GM23338 (cell line): ENCODE data around the gene ZRANB2. TPM values are rescaled to one million over a fixed set of nuclear protein-coding genes. Genes with fewer than 3 reads are reported as not detected.

Experiments used
- ATAC-seq: fragments of 200-7000 bp; cut with Tn5 transposase; 3 replicates; pipeline ENCODE4 v1.9.1; 2020
- DNase-seq: peaks from one replicate; pipeline ENCODE4 v3.0.0-alpha.2; 2015; ENCODE audit warnings: low spot score
- H2AFZ ChIP-seq: fragments of 200-600 bp; sonication (generic); 2 replicates; pipeline ENCODE4 v1.8.0; 2016; ENCODE audit warnings: antibody characterized with exemption, mild to moderate bottlenecking, moderate library complexity
- H3F3A ChIP-seq: fragments of 200-600 bp; sonication (generic); replicated peaks from 2 replicates; pipeline ENCODE4 v1.8.0; 2017; ENCODE audit warnings: antibody characterized with exemption, mixed run types, low read depth
- H3K27ac ChIP-seq: fragments of 200-600 bp; sonication (generic); 2 replicates; pipeline ENCODE4 v1.6.1; 2016; ENCODE audit warnings: low read depth
- H3K27me3 ChIP-seq: fragments of 200-600 bp; sonication (generic); 2 replicates; pipeline ENCODE4 v1.8.0; 2016; ENCODE audit warnings: mild to moderate bottlenecking, mixed run types, moderate library complexity; ENCODE audit not compliant: insufficient read depth
- H3K36me3 ChIP-seq: fragments of 200-600 bp; sonication (generic); 2 replicates; pipeline ENCODE4 v1.8.0; 2016; ENCODE audit warnings: mild to moderate bottlenecking; ENCODE audit not compliant: insufficient read depth
- H3K4me1 ChIP-seq: fragments of 200-600 bp; sonication (generic); 2 replicates; pipeline ENCODE4 v1.8.0; 2016; ENCODE audit warnings: mild to moderate bottlenecking, moderate library complexity; ENCODE audit not compliant: insufficient read depth
- H3K4me2 ChIP-seq: fragments of 200-600 bp; sonication (generic); 2 replicates; pipeline ENCODE4 v1.7.1; 2017; ENCODE audit warnings: mixed run types
- H3K4me3 ChIP-seq: fragments of 200-600 bp; sonication (generic); 2 replicates; pipeline ENCODE4 v1.6.1; 2016; ENCODE audit warnings: mixed run types
- H3K79me2 ChIP-seq: fragments of 200-600 bp; sonication (generic); replicated peaks from 2 replicates; pipeline ENCODE4 v1.8.0; 2017; ENCODE audit warnings: mild to moderate bottlenecking; ENCODE audit not compliant: insufficient read depth
- H3K9me2 ChIP-seq: fragments of 200-600 bp; sonication (generic); 2 replicates; pipeline ENCODE4 v1.8.0; 2017; ENCODE audit not compliant: insufficient read depth
- H4K20me1 ChIP-seq: fragments of 200-600 bp; sonication (generic); replicated peaks from 2 replicates; pipeline ENCODE4 v1.8.0; 2017; ENCODE audit warnings: mild to moderate bottlenecking; ENCODE audit not compliant: insufficient read depth
- H3K27ac Mint-ChIP-seq: 2 replicates; pipeline ENCODE4 v1.8.0; 2020; ENCODE audit warnings: inconsistent platforms, mild to moderate bottlenecking, moderate library complexity, mixed read lengths
- H3K27me3 Mint-ChIP-seq: 3 replicates; pipeline ENCODE4 v1.8.0; 2022; ENCODE audit warnings: low read depth, mild to moderate bottlenecking, moderate library complexity, mixed read lengths, inconsistent platforms; ENCODE audit not compliant: insufficient read depth, poor library complexity
- H3K36me3 Mint-ChIP-seq: 3 replicates; pipeline ENCODE4 v1.8.0; 2021; ENCODE audit warnings: low read depth, mild to moderate bottlenecking, inconsistent platforms, moderate library complexity, mixed read lengths
- H3K4me1 Mint-ChIP-seq: 3 replicates; pipeline ENCODE4 v1.8.0; 2020; ENCODE audit warnings: mild to moderate bottlenecking, inconsistent platforms, mixed read lengths
- H3K4me3 Mint-ChIP-seq: 3 replicates; pipeline ENCODE4 v1.8.0; 2021; ENCODE audit warnings: moderate library complexity, mild to moderate bottlenecking, inconsistent platforms, mixed read lengths
- H3K9me3 Mint-ChIP-seq: 3 replicates; pipeline ENCODE4 v1.8.0; 2020; ENCODE audit warnings: moderate library complexity, mild to moderate bottlenecking, inconsistent platforms, mixed read lengths
- CREB1 ChIP-seq: fragments of 250-450 bp; sonication (Bioruptor Pico); IDR thresholded peaks from 2 replicates; pipeline ENCODE4 v1.5.0; 2020; ENCODE audit warnings: low read depth, mild to moderate bottlenecking, moderate library complexity
- ETS1 ChIP-seq: IDR thresholded peaks from 2 replicates; pipeline ENCODE4 v1.6.1; 2016; ENCODE audit warnings: antibody characterized with exemption
- EZH2 ChIP-seq: fragments of 200-600 bp; sonication (generic); IDR thresholded peaks from one replicate; pipeline ENCODE4 v1.8.0; 2017; ENCODE audit warnings: antibody characterized with exemption, mild to moderate bottlenecking, low read depth; ENCODE audit not compliant: unreplicated experiment
- POLR2AphosphoS5 ChIP-seq: IDR thresholded peaks from 2 replicates; pipeline ENCODE4 v1.6.1; 2016; ENCODE audit warnings: antibody characterized with exemption, low read depth
- REST ChIP-seq: IDR thresholded peaks from one replicate; pipeline ENCODE4 v1.6.1; 2018; ENCODE audit warnings: antibody characterized with exemption; ENCODE audit not compliant: unreplicated experiment
- ZNF114 ChIP-seq: fragments of 250-450 bp; sonication (Bioruptor Pico); IDR thresholded peaks from 2 replicates; pipeline ENCODE4 v1.5.0; 2020; ENCODE audit warnings: mild to moderate bottlenecking, moderate library complexity
- ZNF331 ChIP-seq: fragments of 250-450 bp; sonication (Bioruptor Pico); IDR thresholded peaks from 2 replicates; pipeline ENCODE4 v1.5.0; 2020; ENCODE audit warnings: low read depth, mild to moderate bottlenecking, moderate library complexity
- polyA plus RNA-seq: library from polyadenylated mRNA; unstranded; fragments of >200 nt; fragmentation: Nextera tagmentation; extraction: Ambion mirVana; gene quantifications from 2 replicates; pipeline ENCODE4 v1.2.1, GENCODE V29; 2016
- total RNA-seq: library from RNA; depleted of rRNA; stranded (reverse); fragments of >200 nt; shearing (Covaris generic); gene quantifications from 2 replicates; pipeline ENCODE4 v1.2.3, GENCODE V29; 2014

ZRANB2 gene
- total and polyA plus RNA-seq, 2 experiments from 2014 or later: 84.9 to 170 TPM

- Histone ChIP-seq H3K79me2 (no peaks in the 10 kb centered on the region), H4K20me1 (no peaks in the 10 kb centered on the region), H3K27me3 (no peaks in the 10 kb centered on the region), H3K27ac (no peak overlapping the region), H3K4me3 (no peak overlapping the region), H3K36me3 (no peaks in the 10 kb centered on the region), H2AFZ (peak overlapping the region; percentile 5; the same call in 1 of the 2 replicates), H3K9me2 (no peaks in the 10 kb centered on the region), H3K4me2 (no peak overlapping the region), H3K4me1 (no peaks in the 10 kb centered on the region), H3F3A (no peaks in the 10 kb centered on the region)
- ATAC-seq (peak; percentile 42), DNase-seq (no peak)
- Mint-ChIP-seq H3K36me3 (no peaks in the 10 kb centered on the region), H3K27me3 (peaks cover 1% of the 10 kb centered on the region), H3K4me1 (no peaks in the 10 kb centered on the region; the same call in 2 of the 3 replicates), H3K9me3 (no peaks in the 10 kb centered on the region), H3K4me3 (no peak overlapping the region), H3K27ac (no peak overlapping the region)
- TF ChIP-seq POLR2AphosphoS5: no peak
- TF ChIP-seq ZNF114 (CRISPR knock-in tag): no peak
- no peak for TF ChIP-seq EZH2
- no peak for TF ChIP-seq ETS1
- TF ChIP-seq REST: no peak
- no peak for TF ChIP-seq CREB1 (CRISPR knock-in tag)
- TF ChIP-seq ZNF331: no peak
Observed at GRCh38 chr1:71027991-71028390, 52.8 kb downstream of the ZRANB2 start.

- Mint-ChIP-seq H3K4me1 (no peaks in the 10 kb centered on the region; the same call in 2 of the 3 replicates), H3K36me3 (no peaks in the 10 kb centered on the region), H3K27ac (no peak overlapping the region), H3K4me3 (no peak overlapping the region), H3K27me3 (peaks cover 1% of the 10 kb centered on the region), H3K9me3 (no peaks in the 10 kb centered on the region)
- Histone ChIP-seq H3K9me2 (no peaks in the 10 kb centered on the region), H3K4me3 (no peak overlapping the region), H2AFZ (no peak overlapping the region), H3K27ac (no peak overlapping the region), H3K36me3 (no peaks in the 10 kb centered on the region), H3K4me1 (no peaks in the 10 kb centered on the region), H4K20me1 (no peaks in the 10 kb centered on the region), H3K27me3 (no peaks in the 10 kb centered on the region), H3K79me2 (no peaks in the 10 kb centered on the region), H3K4me2 (no peak overlapping the region), H3F3A (no peaks in the 10 kb centered on the region)
- DNase-seq (no peak), ATAC-seq (no peak)
- TF ChIP-seq ZNF114 (CRISPR knock-in tag): no peak
- no peak for TF ChIP-seq ZNF331
Observed at GRCh38 chr1:71026093-71026492, 54.7 kb downstream of the ZRANB2 start.
